ENCODE results near the gene OR10X1.

Gene OR10X1
- total RNA-seq = 0 reads per million in 2 donors

DNA sequence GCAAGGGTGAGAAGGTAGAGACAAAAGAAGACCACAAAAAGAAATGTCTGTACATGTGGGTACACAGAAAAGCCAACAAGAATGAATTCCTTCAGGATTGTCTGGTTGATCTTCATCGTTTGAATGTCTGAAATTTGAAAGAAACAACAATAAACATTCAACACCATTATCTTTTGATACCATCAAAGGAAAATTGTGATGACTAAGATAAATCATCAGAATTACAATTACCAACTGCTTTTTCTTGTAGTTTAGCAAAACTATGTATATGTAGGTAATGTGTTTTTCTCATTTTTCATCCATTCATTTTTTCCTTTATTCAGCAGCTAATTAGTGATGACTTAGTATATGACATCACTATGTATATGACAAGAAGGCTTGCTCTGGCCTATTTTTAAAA lies at the start of gene OR10X1:
Gene OR10X1, minus strand, starts transcription at position 167 of the 400 bp plus-strand sequence. Its CDS starts 0 bp downstream, at position 167.
- DNase-seq = no peak

DNA sequence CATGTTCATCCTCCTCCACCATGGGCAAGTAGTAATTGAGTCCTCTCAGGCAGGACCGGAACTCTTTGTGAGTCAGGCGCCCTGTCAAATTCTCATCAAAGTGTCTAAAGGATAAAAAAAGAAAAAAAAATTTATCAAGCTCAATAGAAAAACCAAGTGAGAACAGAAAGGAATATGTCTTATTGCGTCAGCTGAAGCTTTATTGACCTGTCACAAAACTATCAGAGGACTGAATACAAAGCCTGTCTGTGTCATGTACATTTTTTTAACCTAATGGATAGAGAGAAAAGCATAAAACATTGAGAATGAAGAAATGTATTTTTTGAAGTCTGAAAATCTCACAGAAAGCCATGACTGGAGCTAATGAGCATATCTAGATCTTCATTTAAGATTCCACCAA lies 34.1 kb upstream of the OR10X1 start:
- DNase-seq = no peak

- no peak for DNase-seq
These were observed 32.2 kb upstream of the OR10X1 start for GRCh38 chr1:158611916-158612315.

- DNase-seq = no peak
These were observed 27.6 kb upstream of the OR10X1 start for GRCh38 chr1:158607296-158607695.

- no peak for DNase-seq
These were observed 25.3 kb upstream of the OR10X1 start, which contains the start of gene OR10Z1 for GRCh38 chr1:158604968-158605367. Gene OR10Z1 (plus strand): TSS chr1:158605268. CDS start chr1:158606439, 1,171 bp downstream.

DNA sequence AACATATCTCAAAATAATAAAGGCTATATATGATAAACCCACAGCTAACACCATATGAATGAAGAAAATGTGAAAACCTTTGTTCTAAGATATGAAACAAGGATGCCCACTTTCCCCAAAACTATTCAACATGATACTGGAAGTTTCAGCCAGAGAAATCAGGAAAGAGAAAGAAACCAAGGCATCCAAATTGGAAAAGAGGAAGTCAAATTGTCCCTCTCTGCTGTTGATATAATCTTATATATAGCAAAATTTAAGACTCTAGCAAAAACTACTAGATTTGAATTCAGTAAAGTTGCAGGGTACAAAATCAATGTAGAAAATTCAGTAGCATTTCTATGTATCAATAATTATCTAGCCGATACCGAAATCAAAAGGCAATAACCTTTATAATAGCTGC lies 21.0 kb upstream of the OR10X1 start:
- DNase-seq = no peak

DNA sequence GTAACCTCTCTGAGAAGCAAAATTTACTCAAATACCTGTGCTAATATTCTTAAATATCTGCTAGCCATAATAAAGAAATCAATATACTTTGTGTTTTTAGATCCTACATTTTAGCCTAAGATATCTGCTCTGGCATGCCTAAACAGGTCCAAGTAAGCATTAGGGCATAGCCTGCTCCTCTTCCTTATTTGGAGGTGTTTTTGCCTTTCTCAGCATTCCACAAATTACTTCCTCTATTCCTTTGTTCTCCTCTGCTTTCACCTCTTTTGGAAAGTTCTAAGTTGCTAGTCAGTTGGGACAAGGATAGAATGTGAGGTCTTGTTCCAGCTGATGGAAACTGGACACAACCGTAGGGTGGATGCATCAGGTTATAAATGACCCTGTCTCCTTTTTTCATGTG lies 7.2 kb upstream of the OR10X1 start:
- no peak for DNase-seq

DNA sequence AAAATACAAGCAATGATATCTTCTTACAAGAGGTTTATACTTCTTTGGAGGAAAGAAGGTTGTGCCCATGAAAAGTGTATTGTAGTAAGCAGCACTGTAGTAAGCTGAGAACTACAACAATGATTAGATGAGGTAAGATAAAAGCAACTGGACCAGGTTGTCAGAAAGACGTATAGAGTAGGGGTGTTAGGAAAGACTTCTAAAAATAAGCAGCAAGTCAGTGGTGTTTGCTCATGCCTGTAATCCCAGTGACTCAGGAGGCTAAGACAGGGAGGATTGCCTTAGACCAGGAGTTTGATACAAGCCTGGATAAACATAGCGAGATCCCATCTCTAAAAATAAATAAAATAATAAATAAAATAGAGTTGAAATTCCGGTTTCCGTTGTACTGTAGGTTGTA lies 4.3 kb upstream of the OR10X1 start:
- DNase-seq = no peak

DNA sequence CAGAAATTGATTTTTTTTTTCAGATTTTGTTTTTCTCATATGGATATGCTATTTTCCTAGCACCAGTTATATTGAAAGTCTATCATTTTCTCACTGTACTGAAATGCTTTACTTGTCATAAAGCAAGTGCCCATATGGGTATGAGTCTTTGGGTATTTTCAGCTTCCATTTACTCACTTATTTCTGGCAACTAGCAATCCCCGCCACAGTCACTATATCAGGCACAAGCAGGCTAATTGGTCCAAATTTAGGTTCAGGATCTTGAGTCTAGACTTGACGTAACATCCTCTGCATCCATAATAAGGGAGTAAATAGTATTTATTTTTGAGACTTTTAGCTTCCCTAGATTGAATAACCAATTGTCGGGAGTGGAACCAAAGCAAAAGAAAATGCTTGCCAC lies 2.1 kb downstream of the OR10X1 start:
- no peak for DNase-seq

GRCh38 chr1:158572226-158572625 lies 7.5 kb downstream of the OR10X1 start:
- DNase-seq = no peak

GRCh38 chr1:158570480-158570879 lies 9.2 kb downstream of the OR10X1 start, which contains the start of gene OR6P1:
Gene OR6P1 (minus strand): TSS chr1:158570580. CDS start chr1:158563604, 6,976 bp downstream.
- no peak for DNase-seq

- no peak for DNase-seq
These were observed 15.1 kb downstream of the OR10X1 start for GRCh38 chr1:158564608-158565007.

GRCh38 chr1:158563853-158564252 lies 15.8 kb downstream of the OR10X1 start:
- no peak for DNase-seq

DNA sequence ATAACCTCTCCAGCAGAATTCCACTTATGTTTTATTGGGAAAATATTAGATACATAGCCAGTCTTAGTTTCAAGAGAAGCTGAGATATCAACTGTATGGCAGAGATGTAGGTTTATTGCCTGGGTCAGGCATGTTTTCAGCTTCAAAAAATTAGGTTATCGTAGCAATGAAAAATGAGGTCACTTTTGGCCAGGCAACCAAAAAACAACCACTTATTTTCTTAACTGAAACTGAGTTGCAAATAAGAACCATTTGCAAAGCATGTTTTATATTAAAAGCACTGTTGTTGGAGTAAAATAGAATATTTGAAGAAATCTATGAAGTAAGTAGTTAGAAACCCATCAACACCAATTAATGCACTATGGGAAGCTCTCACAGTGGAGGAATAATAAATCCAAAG lies 20.0 kb downstream of the OR10X1 start:
- no peak for DNase-seq

GRCh38 chr1:158554352-158554751 lies 25.3 kb downstream of the OR10X1 start, which contains the start of gene OR6Y1:
Gene OR6Y1 (minus strand): TSS chr1:158554405. CDS start chr1:158548105, 6,300 bp downstream.
- no peak for DNase-seq

DNA sequence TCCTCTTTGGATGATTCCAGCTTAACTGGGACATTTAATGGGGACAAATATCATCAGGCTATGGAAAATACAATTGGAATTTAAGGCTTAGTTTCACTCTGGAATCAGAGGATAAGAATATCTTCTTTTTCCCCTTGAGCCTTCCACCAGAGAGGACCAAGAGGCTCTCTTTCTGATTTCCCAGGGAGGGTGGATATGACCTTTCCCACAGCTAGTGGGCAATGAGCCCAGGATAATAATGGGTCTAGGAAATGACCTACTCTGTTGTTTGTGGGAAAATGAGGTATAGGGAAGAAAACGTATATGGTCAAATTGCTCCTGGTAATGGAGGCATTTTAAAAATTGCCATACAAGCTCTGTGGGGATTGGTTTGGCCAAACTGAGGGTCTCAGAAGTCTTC lies 27.4 kb downstream of the OR10X1 start:
- no peak for DNase-seq

DNA sequence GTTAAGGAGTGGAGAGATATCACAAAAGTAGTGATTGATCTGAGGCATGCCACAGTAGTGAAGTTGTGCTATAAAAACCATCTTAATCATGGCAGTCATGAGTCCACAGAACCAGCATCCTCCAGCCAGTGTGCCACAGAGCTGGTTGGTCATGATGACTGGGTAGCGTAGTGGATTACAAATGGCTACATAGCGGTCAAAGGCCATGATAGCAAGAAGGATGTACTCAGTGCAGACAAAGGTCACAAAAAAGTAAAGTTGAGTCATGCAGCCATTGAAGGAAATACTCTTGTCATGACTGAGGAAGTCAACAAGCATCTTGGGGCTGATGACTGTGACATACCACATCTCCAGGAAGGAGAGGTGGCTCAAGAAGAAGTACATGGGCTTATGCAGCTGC lies 32.2 kb downstream of the OR10X1 start:
- no peak for DNase-seq

DNA sequence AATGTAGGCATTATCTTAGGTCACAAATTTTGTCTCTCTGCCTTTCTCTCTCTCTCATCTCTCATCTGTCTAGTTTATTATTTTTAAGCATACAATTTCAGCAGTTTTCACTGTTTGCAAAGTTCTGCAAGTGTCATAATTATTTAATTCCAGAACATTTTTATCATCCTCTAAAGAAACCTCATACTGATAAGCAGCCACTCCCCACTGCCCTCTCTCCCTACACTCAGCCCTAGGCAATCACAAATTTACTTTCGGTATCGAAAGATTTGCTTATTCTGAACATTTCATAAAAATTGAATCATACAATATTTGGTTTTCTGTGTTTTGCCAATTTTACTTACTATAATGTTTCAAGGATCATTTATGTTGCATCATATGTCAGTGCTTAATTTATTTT lies 42.1 kb downstream of the OR10X1 start:
- DNase-seq = no peak

DNA sequence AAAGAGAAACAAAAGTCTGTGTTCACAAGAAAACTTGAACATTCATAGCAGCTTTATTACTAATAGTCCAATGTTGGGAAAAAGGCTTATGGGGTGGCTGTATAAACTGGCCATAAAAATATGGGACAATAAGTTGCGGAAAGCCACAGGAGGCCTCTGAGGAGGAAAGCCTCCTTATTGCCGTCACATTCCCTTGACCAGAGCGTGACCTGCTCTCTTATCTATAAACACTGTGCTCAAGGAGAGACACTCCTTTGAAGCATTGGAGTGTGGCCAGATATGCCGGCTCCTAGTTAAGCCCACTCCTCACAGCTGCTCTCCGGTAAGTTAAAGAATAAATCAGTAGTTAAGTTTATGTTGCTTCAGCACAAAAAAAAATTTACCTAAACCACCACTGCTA lies 45.2 kb downstream of the OR10X1 start:
- no peak for DNase-seq

Data from activated gamma-delta T cell (primary cell).